ENCODE measurements around the gene KRABD2.
A peak's percentile ranks its signal among the peaks of the same experiment; 100 is the strongest.
"Not testable (repeated sequence)": the region's sequence is repeated elsewhere in the genome, so short reads cannot be mapped to it uniquely, and the experiment has no call there.

The KRABD2 gene

DNA sequence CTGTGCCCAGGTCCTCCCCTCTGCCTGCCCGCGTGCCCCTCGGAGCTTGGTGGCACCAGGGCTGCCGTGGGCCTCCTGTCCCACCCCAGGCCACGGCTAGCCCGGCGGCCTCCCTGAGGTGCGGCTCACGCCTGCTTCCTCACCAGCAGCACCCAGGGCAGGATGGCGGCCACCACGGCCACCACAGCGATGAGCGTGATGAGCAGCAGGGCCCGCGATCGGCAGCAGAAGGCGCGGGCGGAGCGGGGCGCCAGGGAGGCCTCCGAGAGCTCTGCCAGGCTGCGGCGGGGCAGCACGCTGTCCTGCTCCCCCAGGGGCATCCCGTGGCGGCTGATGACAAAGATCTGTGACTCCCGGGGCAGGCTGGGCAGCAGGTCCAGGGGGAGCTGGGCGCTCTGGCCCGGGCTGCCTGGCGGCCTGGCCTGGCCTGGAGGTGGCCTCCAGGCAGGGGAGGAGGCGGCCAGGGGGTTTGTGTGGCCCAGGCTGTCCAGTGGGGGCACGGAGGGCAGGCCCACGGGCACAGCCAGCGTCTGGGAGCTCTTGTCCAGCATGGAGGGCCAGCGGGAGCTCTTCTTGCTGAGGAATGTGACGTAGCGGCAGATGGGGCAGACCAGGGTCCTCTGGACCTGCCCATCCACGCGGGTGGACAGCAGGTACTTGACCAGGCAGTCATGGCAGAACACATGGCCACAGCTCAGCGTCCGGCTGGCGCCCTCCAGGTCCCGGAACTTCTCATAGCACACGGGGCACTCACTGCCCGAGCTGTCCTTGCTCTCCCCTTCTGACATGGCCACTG, 16.4 kb upstream of the KRABD2 start:
- DNase-seq (ENCODE audit: low read depth in 2 of 2, low spot score in 1 of 2), result no peak

GRCh38 chr17:8392274-8392673, 15.8 kb upstream of the KRABD2 start:
- no peak for DNase-seq (ENCODE audit: low read depth in 2 of 2, low spot score in 1 of 2)

- DNase-seq (ENCODE audit: low read depth in 2 of 2, low spot score in 1 of 2), result no peak
Observed at GRCh38 chr17:8391711-8392110, 15.2 kb upstream of the KRABD2 start.

- DNase-seq (ENCODE audit: low read depth in 2 of 2, low spot score in 1 of 2), result no peak
Observed at GRCh38 chr17:8387914-8388651, 11.6 kb upstream of the KRABD2 start.

DNA sequence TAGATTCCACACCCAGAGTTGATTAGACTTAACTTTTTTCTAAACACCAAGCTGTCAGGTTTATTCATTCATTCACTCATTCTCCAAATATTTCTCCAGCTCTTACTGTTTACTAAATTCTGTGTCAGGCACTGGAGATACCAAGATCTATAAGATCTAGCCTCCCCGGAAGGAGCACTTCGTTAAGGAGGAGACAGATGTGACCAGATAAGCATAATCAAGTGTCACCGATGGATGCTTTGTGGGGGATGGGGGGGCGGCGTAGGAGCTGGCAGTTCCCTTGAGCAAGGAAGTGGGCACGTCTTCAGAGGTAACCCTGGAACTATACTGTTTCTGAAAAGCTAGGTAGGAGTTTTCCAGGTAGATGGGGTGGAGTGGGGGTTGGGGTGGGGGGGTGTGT, 10.3 kb upstream of the KRABD2 start:
- DNase-seq (ENCODE audit: low read depth in 2 of 2, low spot score in 1 of 2), result no peak

DNA sequence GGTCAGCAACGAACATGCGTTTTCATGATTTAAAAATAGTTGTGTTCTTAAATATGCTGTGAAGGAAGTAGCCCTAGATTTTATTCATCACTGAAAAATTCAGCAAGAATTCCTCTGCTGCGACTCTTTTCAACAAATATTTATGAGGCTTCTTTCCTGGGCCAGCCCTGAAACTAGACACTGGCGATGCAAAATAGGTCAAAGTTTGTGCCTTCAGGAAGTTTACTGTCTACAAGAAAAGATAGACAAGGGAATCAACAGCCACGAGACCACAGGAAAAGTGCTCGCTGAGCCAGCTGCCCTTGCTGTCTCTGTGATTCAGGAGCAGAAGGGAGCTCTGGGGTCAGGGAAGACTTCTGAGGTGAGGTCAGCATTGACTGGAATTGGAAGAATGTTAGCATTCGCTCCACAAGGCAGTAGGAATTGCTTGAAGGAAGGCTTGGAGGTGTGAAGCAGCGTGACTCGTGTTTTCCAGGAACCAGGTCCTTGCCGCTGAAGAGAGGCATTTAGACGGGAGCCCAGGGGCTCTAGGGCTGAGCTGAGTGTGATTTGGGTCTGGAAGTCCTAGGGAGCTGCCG, 8.4 kb upstream of the KRABD2 start:
- DNase-seq (ENCODE audit: low read depth in 2 of 2, low spot score in 1 of 2), result no peak

DNA sequence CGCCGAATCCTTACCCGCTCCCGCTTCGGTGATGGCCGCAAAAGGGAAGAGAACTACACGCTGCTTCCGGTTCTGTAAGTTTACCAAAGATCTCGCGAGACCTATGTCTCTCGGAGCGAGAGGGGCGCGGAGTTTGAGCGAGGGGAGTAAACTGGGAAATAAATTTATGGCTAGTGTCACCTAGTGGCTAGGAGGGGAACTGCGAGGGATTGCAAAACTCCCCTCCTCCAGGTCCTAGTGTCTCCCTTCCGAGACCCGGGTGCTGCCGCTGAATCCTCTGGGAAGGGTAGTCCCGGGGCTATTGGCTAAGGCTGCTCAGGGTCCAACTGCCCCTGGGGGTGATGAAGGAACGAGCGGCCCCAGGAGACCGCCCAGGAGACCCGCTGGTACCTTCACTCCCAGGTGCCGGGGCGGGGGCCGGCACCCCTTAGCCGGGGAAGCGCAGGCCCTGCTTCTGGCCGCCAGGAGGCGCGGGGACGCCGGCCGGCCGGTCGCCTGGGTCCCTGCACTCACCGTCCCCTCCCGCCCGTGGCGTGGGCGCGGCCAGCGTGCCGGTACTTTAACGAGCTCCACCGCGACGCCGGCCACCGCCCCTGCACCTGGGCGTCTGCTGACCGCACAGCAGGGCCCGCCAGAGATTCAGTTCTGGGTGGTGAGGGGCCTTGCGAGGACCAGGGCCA, 6.8 kb upstream of the KRABD2 start, which contains the start of gene RPL26:
RPL26 (minus strand) TSS at position 51 of the 680 bp plus-strand sequence. CDS start 883 bp downstream, outside the sequence.
- DNase-seq (ENCODE audit: low read depth in 2 of 2, low spot score in 1 of 2), result peak; percentile 87

- DNase-seq (ENCODE audit: low read depth in 2 of 2, low spot score in 1 of 2), result no peak
Observed at GRCh38 chr17:8382880-8383142, 6.3 kb upstream of the KRABD2 start.

DNA sequence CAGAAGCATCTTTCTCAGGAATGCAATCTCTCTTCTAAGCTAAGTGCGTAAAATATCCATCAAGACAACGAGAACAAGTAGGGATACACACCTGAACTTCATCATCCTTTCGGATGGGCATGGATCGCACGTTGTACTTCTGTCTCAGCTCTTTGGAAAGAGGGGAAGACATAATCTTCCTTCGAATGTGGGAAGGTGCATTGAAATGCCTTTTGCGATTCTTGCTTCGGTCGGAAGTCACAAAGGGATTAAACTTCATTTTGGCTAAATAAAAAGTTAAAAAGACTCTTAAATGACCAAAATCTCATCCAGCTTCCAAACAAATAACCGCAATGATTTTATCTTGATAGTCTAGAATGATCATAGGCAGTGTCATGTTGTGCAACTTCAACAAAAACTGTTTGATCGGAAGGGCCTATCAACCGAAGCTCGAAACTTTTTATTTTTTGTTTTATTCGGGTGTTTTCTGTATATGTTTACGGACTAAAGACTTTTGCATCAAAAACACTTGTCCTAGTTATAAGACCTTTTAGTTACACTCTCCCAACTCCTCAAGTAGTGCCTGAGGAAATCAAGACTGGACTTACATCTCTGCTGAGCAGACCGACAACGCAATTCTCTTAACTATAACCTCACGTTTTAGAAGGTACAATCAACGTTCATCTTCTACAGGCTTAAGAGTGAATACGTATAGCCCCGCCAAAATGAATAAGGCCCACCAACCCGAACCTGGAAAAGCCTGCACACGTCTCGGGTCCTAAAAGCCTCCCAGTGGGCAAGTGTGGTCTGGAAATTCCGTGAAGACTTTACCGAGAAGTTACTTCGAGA, 5.8 kb upstream of the KRABD2 start:
- no peak for DNase-seq (ENCODE audit: low read depth in 2 of 2, low spot score in 1 of 2)

DNA sequence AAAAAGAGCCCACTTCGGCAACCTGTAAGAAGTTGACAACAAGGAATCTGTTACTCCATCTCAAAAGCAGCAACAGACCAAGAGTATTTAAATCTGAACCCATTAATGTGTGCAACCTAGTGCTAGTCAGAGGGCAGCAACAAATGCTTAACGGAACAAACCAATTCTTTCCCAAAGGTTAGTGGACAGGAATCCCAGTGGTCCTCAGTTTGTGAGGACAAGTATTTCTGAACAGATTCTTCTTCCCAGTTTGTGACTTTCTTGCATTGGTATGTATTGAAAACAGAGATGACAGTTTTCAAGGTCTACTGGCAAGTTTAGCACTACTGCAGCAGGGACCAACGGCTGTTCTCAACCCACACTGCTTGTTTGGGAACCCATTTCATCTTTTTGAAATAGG, 3.5 kb upstream of the KRABD2 start:
- DNase-seq (ENCODE audit: low read depth in 2 of 2, low spot score in 1 of 2), result no peak

GRCh38 chr17:8378117-8378516, 1.6 kb upstream of the KRABD2 start:
- DNase-seq (ENCODE audit: low read depth in 2 of 2, low spot score in 1 of 2), result not testable (repeated sequence)

- no peak for DNase-seq (ENCODE audit: low read depth in 2 of 2, low spot score in 1 of 2)
Observed at GRCh38 chr17:8377422-8377821, 918 bp upstream of the KRABD2 start.

DNA sequence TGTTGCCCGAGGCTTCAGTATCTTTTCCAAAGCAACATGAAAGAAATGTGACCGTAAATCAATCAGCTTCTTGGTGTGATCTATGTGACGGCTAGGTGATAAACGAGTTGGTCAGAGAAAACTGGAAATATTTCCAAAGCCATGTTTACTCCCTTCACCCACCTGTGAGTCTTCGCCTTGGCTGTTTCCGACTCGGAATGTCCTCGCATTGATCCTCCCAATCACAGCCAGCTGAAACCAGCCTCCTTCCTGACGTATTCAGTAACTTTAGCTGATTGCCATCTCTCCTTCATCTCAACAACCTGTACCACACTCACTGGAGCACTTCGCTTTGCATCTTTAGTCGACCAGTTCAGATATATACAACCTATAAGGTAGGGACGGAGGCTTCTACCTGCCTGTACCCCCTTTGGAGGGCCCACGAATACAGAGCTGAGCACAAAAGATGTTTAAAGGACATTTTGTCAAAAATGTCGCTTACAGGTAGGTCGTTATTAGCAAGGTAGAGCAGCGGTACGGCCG, 705 bp downstream of the KRABD2 start:
- no peak for DNase-seq (ENCODE audit: low read depth in 2 of 2, low spot score in 1 of 2)

DNA sequence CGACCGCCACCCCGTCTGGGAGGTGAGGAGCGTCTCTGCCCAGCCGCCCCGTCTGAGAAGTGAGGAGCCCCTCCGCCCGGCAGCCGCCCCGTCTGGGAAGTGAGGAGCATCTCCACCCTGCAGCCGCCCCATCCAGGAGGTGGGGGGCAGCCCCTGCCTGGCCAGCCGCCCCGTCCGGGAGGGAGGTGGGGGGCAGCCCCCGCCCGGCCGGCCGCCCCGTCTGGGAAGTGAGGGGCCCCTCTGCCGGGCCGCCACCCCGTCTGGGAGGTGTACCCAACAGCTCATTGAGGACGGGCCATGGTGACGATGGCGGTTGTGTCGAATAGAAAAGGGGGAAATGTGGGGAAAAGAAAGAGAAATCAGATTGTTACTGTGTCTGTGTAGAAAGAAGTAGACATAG, 2.6 kb downstream of the KRABD2 start:
- not testable (repeated sequence) for DNase-seq (ENCODE audit: low read depth in 2 of 2, low spot score in 1 of 2)

GRCh38 chr17:8372422-8372821, 4.1 kb downstream of the KRABD2 start:
- DNase-seq (ENCODE audit: low read depth in 2 of 2, low spot score in 1 of 2), result no peak

DNA sequence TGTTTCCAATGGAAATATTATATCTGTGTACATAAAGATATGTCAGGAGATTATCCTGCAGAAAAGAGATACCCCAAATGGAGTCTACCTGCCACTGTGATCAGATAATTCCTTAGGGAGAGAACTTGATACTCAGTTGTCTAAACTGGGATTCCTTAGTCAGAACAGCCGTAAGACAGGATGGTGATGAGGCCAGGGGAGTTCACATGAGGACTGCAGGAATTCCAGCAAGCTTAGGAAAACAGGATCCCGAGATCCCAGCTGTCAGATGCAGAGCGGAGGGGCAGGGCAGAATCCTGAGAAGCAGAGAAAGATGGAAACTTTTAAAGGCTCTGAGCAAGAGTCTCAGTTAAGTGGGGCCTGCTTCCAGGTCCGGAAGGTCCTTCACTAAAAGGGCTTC, 4.7 kb downstream of the KRABD2 start:
- no peak for DNase-seq (ENCODE audit: low read depth in 2 of 2, low spot score in 1 of 2)

GRCh38 chr17:8369944-8370343, 6.6 kb downstream of the KRABD2 start:
- no peak for DNase-seq (ENCODE audit: low read depth in 2 of 2, low spot score in 1 of 2)

- DNase-seq (ENCODE audit: low read depth in 2 of 2, low spot score in 1 of 2), result no peak
Observed at GRCh38 chr17:8368193-8368592, 8.3 kb downstream of the KRABD2 start.

DNA sequence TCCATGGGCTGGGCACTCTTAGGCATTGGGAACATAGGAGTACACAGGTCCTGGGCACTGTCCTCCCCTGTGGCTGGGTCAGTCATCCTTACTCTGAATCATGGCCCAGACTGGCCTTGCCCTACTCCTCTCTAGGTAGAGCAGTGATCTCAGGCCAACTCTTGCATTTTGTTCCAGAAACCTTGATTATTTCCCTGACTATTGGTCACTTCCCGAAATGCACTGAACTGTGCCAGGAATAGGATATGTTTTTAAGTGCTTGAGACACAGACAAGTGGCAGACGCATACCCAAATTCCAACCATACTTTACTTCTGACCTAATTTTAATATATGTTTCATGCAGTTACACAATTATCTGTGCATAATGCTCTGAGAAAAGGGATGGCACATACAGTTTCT, 10.3 kb downstream of the KRABD2 start:
- DNase-seq (ENCODE audit: low read depth in 2 of 2, low spot score in 1 of 2), result no peak

DNA sequence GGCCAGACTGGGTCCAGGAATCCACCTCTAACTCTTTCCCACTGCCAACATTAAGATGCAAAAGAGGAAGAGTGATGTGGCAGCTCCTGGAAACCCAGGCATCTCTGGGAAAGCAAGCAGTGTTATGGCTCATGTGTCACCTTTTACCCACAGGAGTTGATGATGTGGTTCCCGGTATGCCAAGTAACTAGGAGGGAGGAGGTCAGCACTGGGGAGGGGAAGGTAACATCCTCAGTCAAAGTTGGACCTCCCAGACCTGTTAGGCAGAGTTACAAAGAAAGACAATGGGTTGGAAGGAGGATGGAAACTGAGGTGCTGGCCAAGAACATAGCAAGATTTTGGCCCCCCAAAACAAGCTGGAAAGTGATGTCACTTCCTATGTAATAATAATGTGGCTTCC, 11.4 kb downstream of the KRABD2 start:
- DNase-seq (ENCODE audit: low read depth in 2 of 2, low spot score in 1 of 2), result no peak

Measured in stimulated activated CD8-positive, alpha-beta memory T cell treated with anti-CD3 and anti-CD28 coated beads, Interleukin-4, amount 100 ng/mL, for 1 hour (primary cell).